ENCODE results near the gene DDX49. TPM values are rescaled to one million over a fixed set of nuclear protein-coding genes. Genes with fewer than 3 reads are reported as not detected.

Gene DDX49
- total RNA-seq, 6 experiments from 2014 or later, result 37.8 to 57.4 (median 44.0) TPM

GRCh38 chr19:18906605-18907519 lies 12.7 kb upstream of the DDX49 start:
- no peaks in the 10 kb centered on the region for H3K4me1 Mint-ChIP-seq (ENCODE audit: low read depth)
- no peak overlapping the region for H3K4me3 Mint-ChIP-seq
- H3K36me3 Mint-ChIP-seq (ENCODE audit: low read depth), result no peaks in the 10 kb centered on the region; the same call in 1 of the 2 replicates
- no peak for TF ChIP-seq CTCF (IDR thresholded peaks at IDR 0.05)
- DNase-seq, result no peak
- no peaks in the 10 kb centered on the region for H3K9me3 Mint-ChIP-seq
- H3K27ac Mint-ChIP-seq, result no peak overlapping the region
- no peaks in the 10 kb centered on the region; the same call in 1 of the 2 replicates for H3K27me3 Mint-ChIP-seq (ENCODE audit: insufficient read depth)

DNA sequence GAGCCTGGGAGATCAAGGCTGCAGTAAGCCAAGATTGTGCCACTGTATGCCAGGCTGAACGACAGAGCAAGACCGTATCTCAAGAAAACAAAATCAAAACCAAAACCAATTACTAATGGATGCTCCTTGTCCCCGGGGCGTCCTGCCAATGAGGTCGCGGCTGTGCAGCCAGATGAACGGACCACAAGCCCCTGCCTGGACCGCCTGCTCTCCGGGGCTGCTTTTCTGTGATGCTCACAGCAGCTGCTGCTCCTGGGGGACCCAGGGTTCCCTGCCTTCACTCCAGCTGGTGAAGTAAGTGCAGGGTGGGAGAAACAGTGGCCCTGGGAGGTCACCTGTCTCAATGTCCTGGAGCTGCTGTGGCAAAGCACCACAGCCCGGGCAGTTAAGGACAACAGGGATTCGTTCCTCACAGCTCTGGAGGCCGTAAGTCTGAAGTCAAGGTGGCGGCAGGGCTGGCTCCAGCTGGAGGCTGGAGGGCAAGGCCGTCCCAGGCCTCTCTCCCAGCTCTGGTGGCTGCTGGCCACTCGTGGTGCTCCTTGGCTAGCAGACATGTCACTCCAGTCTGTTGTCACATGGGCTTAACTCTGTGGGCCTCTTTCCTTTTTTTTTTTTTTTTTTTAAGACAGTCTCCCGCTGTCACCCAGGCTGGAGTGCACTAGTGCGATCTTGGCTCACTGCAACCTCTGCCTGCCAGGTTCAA lies 10.4 kb upstream of the DDX49 start:
- Mint-ChIP-seq H3K4me3 (no peak overlapping the region), H3K27me3 (ENCODE audit: insufficient read depth) (no peaks in the 10 kb centered on the region; the same call in 1 of the 2 replicates), H3K36me3 (ENCODE audit: low read depth) (peaks cover 9% of the 10 kb centered on the region), H3K27ac (no peak overlapping the region), H3K4me1 (ENCODE audit: low read depth) (no peaks in the 10 kb centered on the region), H3K9me3 (no peaks in the 10 kb centered on the region)
- TF ChIP-seq CTCF (IDR thresholded peaks at IDR 0.05), result no peak
- no peak for DNase-seq

DNA sequence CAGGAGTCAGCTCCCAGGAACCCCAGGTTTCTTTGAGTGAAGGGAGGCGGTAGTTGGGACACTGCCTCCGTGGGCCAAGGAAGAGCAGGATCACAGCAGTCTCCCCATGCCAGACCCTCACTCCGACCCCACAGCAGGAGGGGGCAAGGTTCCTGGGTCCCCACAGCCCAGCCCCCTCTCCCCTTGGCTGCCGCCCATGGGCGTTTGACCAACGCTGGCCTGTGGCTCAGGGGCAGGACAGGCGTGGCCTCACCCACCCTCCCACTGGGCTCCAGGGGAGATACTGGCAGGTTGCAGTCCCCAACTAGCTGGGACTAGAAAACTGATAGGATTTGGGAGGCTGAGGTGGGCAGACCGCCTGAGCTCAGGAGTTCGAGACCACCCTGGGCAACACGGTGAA lies 9.5 kb upstream of the DDX49 start:
- H3K27ac Mint-ChIP-seq, result no peak overlapping the region; the same call in 1 of the 2 replicates

GRCh38 chr19:18910801-18911436 lies 8.6 kb upstream of the DDX49 start:
- TF ChIP-seq CTCF (IDR thresholded peaks at IDR 0.05), result no peak
- Mint-ChIP-seq H3K4me3 (no peak overlapping the region), H3K27ac (no peak overlapping the region), H3K36me3 (ENCODE audit: low read depth) (peaks cover 12% of the 10 kb centered on the region), H3K27me3 (ENCODE audit: insufficient read depth) (no peaks in the 10 kb centered on the region), H3K9me3 (no peaks in the 10 kb centered on the region), H3K4me1 (ENCODE audit: low read depth) (no peaks in the 10 kb centered on the region)
- DNase-seq, result no peak

More for the DNA sequence above, 9.5 kb upstream of the DDX49 start:
- DNase-seq, result no peak
- Mint-ChIP-seq H3K9me3 (no peaks in the 10 kb centered on the region), H3K4me3 (no peak overlapping the region), H3K36me3 (ENCODE audit: low read depth) (peaks cover 9% of the 10 kb centered on the region), H3K4me1 (ENCODE audit: low read depth) (no peaks in the 10 kb centered on the region), H3K27me3 (ENCODE audit: insufficient read depth) (no peaks in the 10 kb centered on the region; the same call in 1 of the 2 replicates)
- no peak for TF ChIP-seq CTCF (IDR thresholded peaks at IDR 0.05)

GRCh38 chr19:18912933-18913332 lies 6.6 kb upstream of the DDX49 start:
- Mint-ChIP-seq H3K27ac (no peak overlapping the region), H3K4me3 (no peak overlapping the region), H3K36me3 (ENCODE audit: low read depth) (peaks cover 23% of the 10 kb centered on the region), H3K9me3 (no peaks in the 10 kb centered on the region), H3K27me3 (ENCODE audit: insufficient read depth) (peaks cover 2% of the 10 kb centered on the region), H3K4me1 (ENCODE audit: low read depth) (peaks cover 12% of the 10 kb centered on the region; the same call in 1 of the 2 replicates)
- no peak for DNase-seq
- no peak for TF ChIP-seq CTCF (IDR thresholded peaks at IDR 0.05)
